Endothelial cell of umbilical vein (primary cell): Measurements from ENCODE around the gene C19orf25. TPM values are rescaled to one million over a fixed set of nuclear protein-coding genes. Genes with fewer than 3 reads are reported as not detected.

ENCODE experiments used
- BruUV-seq: library from RNA; stranded (reverse); fragments of 400-500 nt; replicated peaks from 2 replicates; lab custom pipeline; 2021; lab: Mats Ljungman, UMichigan
- CTCF ChIA-PET: fragments of 300-600, 350-600 bp; sonication (Branson Sonifier 250); formaldehyde crosslinking; loops from one replicate; lab custom pipeline; 2021; ENCODE audit warnings: antibody characterized with exemption, inconsistent platforms; lab: Charles Lee
- POLR2A ChIA-PET: fragments of 300-600, 350-600 bp; sonication (Branson Sonifier 250); formaldehyde crosslinking; loops from one replicate; lab custom pipeline; 2021; ENCODE audit warnings: antibody characterized with exemption, inconsistent platforms; lab: Charles Lee
- DNase-seq: peaks from one replicate; pipeline ENCODE4 v3.0.0-alpha.2; 2011; ENCODE audit warnings: low read depth, low spot score
- FAIRE-seq: peaks from 2 replicates; lab custom pipeline; 2011; peaks lifted over from hg19 to GRCh38; lab: Jason Lieb, UNC
- H2AFZ ChIP-seq: 2 replicates; pipeline ENCODE4 v1.6.0; 2012; ENCODE audit warnings: low read depth, low read length, control low read depth, inconsistent platforms
- H3K27ac ChIP-seq: 2 replicates; pipeline ENCODE4 v1.5.1; 2011; ENCODE audit warnings: low read depth, mild to moderate bottlenecking, control low read depth, low read length, moderate library complexity; ENCODE audit not compliant: insufficient read depth
- H3K27me3 ChIP-seq, 2 experiments: 2 replicates each; pipeline versions ENCODE4 v1.6.0 to v1.6.1; 2011; ENCODE audit warnings: low read length in 2 of 2, mixed read lengths in 1 of 2; ENCODE audit not compliant: control insufficient read depth in 2 of 2, insufficient read depth in 2 of 2
- H3K36me3 ChIP-seq, 2 experiments: 2 replicates in 1 of 2; 3 replicates in 1 of 2; pipeline ENCODE4 v1.5.1; 2011; ENCODE audit warnings: low read length in 2 of 2, mild to moderate bottlenecking in 1 of 2, moderate library complexity in 1 of 2; ENCODE audit not compliant: control insufficient read depth in 2 of 2, insufficient read depth in 2 of 2; ENCODE audit errors: extremely low read depth in 1 of 2
- H3K4me1 ChIP-seq: 3 replicates; pipeline ENCODE4 v1.5.1; 2011; ENCODE audit warnings: mild to moderate bottlenecking, low read length; ENCODE audit not compliant: control insufficient read depth, insufficient read depth; ENCODE audit errors: extremely low read depth
- H3K4me2 ChIP-seq: 2 replicates; pipeline ENCODE4 v1.6.1; 2011; ENCODE audit warnings: low read length, control low read depth, mixed read lengths; ENCODE audit not compliant: insufficient read depth
- H3K4me3 ChIP-seq, 3 experiments: fragments of 200-600 bp in 1 of 3; sonication (generic), shearing (Covaris generic) in 1 of 3; replicated peaks in 1 of 3; 2 replicates each; pipeline ENCODE4 v1.5.1; 2011 to 2016; ENCODE audit warnings: control low read depth in 3 of 3, low read length in 3 of 3, mild to moderate bottlenecking in 2 of 3, inconsistent platforms in 1 of 3, low read depth in 1 of 3, moderate library complexity in 1 of 3; ENCODE audit not compliant: insufficient read depth in 1 of 3
- H3K79me2 ChIP-seq: 2 replicates; pipeline ENCODE4 v1.6.0; 2012; ENCODE audit warnings: low read length, inconsistent platforms; ENCODE audit not compliant: control insufficient read depth, insufficient read depth
- H3K9ac ChIP-seq: replicated peaks from 2 replicates; pipeline ENCODE3; 2011; ENCODE audit warnings: low read length, control low read depth; ENCODE audit not compliant: insufficient read depth; ENCODE audit errors: extremely low read depth
- H3K9me1 ChIP-seq: replicated peaks from 3 replicates; pipeline ENCODE4 v1.6.0; 2011; ENCODE audit warnings: mild to moderate bottlenecking, low read length; ENCODE audit not compliant: control insufficient read depth, insufficient read depth; ENCODE audit errors: extremely low read depth
- H3K9me3 ChIP-seq: replicated peaks from 2 replicates; pipeline ENCODE4 v1.5.1; 2012; ENCODE audit warnings: low read length, inconsistent platforms; ENCODE audit not compliant: control insufficient read depth, insufficient read depth
- H4K20me1 ChIP-seq: replicated peaks from 2 replicates; pipeline ENCODE3; 2011; ENCODE audit warnings: mild to moderate bottlenecking, low read length; ENCODE audit not compliant: control insufficient read depth, insufficient read depth; ENCODE audit errors: extremely low read depth
- EZH2 ChIP-seq: IDR thresholded peaks from 2 replicates; pipeline ENCODE4 v1.6.1; 2012; ENCODE audit warnings: borderline replicate concordance, low read depth, mild to moderate bottlenecking, moderate library complexity, low read length, inconsistent platforms; ENCODE audit not compliant: severe bottlenecking
- FOS ChIP-seq: IDR thresholded peaks from 2 replicates; pipeline ENCODE4 v1.6.1; 2011; ENCODE audit warnings: mild to moderate bottlenecking, low read length, moderate library complexity, borderline replicate concordance; ENCODE audit not compliant: insufficient read depth
- GATA2 ChIP-seq: IDR thresholded peaks from 2 replicates; pipeline ENCODE4 v1.7.0; 2011; ENCODE audit warnings: low read depth, mild to moderate bottlenecking, moderate library complexity, mixed read lengths, low read length; ENCODE audit not compliant: insufficient read length, insufficient read depth
- JUN ChIP-seq: IDR thresholded peaks from 2 replicates; pipeline ENCODE4 v1.6.1; 2011; ENCODE audit warnings: borderline replicate concordance, low read depth; ENCODE audit not compliant: insufficient read length, insufficient read depth
- MYC ChIP-seq: IDR thresholded peaks from one replicate; pipeline ENCODE4 v1.6.1; 2011; ENCODE audit warnings: mild to moderate bottlenecking, low read depth, low read length
- POLR2A ChIP-seq: IDR thresholded peaks from 2 replicates; pipeline ENCODE4 v1.6.1; 2012; ENCODE audit warnings: low read depth, mild to moderate bottlenecking, control low read depth, low read length
- POLR2AphosphoS5 ChIP-seq: IDR thresholded peaks from 2 replicates; pipeline ENCODE4 v1.6.1; 2012; ENCODE audit warnings: low read depth, mild to moderate bottlenecking, control low read depth, low read length, moderate library complexity; ENCODE audit not compliant: insufficient read depth
- dilution Hi-C: fragments of 300-500 bp; cut with MboI; formaldehyde crosslinking; loops from one replicate; pipeline ENCODE4 v1.15.0; 2019; ENCODE audit warnings: low sequenced_read_pairs; ENCODE audit not compliant: extremely low pct_ligation_motif_present
- intact Hi-C: fragments of 100-400 bp; cut with micrococcal nuclease; formaldehyde crosslinking; loops from one replicate; pipeline ENCODE4 v1.10.0; 2022
- polyA plus RNA-seq, 4 experiments: library from polyadenylated mRNA; depleted of rRNA in 3 of 4; stranded (reverse) in 3 of 4; unstranded in 1 of 4; fragments of >200 nt; gene quantifications; 2 replicates each; pipeline versions ENCODE4 v1.2.1 to v1.2.3, GENCODE V29; 2011 to 2012; ENCODE audit warnings: missing spikeins in 1 of 4
- total RNA-seq: library from RNA; stranded (reverse); gene quantifications from 2 replicates; pipeline ENCODE4 v1.2.3, GENCODE V29; 2021
- TF ChIP-seq, protein P1 (sequence below): IDR thresholded peaks from 2 replicates; pipeline ENCODE4 v1.6.1; 2011; ENCODE audit not compliant: insufficient read depth, insufficient read length
- TF ChIP-seq, protein P2 (sequence below), 2 donors: IDR thresholded peaks; 1 replicate in 1 of 2; 2 replicates in 1 of 2; pipeline ENCODE4 v1.5.1; 2011; ENCODE audit warnings: low read length in 2 of 2, mild to moderate bottlenecking in 2 of 2, moderate library complexity in 2 of 2, control low read depth in 1 of 2, inconsistent platforms in 1 of 2, low read depth in 1 of 2; ENCODE audit not compliant: insufficient read depth in 1 of 2; ENCODE audit errors: extremely low read depth in 1 of 2

The C19orf25 gene
- total and polyA plus RNA-seq, 2 donors (not counting 3 experiments of a cell fraction or from before 2014, with no cell fraction given): 28.0 to 34.6 TPM

GRCh38 chr19:1511318-1512317, 32.6 kb upstream of the C19orf25 start:
- H2AFZ ChIP-seq: no peak overlapping the region
- intact Hi-C loops (loop anchor here (5.0 kb wide), 1 partner anchor 229 kb away; no protein-coding TSS in a partner anchor), dilution Hi-C loops (no loop called here)
- H3K9ac ChIP-seq: no peak overlapping the region
- no peak overlapping the region for H3K4me3 ChIP-seq
- POLR2A ChIA-PET: no interaction called here
- TF ChIP-seq JUN (no peak), FOS (no peak), EZH2 (no peak), POLR2A (no peak), GATA2 (no peak), POLR2AphosphoS5 (no peak), MYC (no peak)
- TF ChIP-seq, protein P1, sequence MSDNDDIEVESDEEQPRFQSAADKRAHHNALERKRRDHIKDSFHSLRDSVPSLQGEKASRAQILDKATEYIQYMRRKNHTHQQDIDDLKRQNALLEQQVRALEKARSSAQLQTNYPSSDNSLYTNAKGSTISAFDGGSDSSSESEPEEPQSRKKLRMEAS: no peak
- TF ChIP-seq, protein P2, sequence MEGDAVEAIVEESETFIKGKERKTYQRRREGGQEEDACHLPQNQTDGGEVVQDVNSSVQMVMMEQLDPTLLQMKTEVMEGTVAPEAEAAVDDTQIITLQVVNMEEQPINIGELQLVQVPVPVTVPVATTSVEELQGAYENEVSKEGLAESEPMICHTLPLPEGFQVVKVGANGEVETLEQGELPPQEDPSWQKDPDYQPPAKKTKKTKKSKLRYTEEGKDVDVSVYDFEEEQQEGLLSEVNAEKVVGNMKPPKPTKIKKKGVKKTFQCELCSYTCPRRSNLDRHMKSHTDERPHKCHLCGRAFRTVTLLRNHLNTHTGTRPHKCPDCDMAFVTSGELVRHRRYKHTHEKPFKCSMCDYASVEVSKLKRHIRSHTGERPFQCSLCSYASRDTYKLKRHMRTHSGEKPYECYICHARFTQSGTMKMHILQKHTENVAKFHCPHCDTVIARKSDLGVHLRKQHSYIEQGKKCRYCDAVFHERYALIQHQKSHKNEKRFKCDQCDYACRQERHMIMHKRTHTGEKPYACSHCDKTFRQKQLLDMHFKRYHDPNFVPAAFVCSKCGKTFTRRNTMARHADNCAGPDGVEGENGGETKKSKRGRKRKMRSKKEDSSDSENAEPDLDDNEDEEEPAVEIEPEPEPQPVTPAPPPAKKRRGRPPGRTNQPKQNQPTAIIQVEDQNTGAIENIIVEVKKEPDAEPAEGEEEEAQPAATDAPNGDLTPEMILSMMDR (IDR thresholded peaks at IDR 0.05; ENCODE audit: extremely low read depth in 1 of 2, insufficient read depth in 1 of 2, low read depth in 1 of 2, low read length in 2 of 2): no peak
- no peak overlapping the region for H3K27ac ChIP-seq
- peaks cover 5 to 8% of the 10 kb centered on the region in 2 experiments for H3K27me3 ChIP-seq
- no peak for DNase-seq
- H3K9me3 ChIP-seq: no peaks in the 10 kb centered on the region
- CTCF ChIA-PET: interaction anchor here (0.8 kb wide), 1 partner anchor 46 kb away, joined by 3 read pairs; no protein-coding TSS in a partner anchor
- H3K9me1 ChIP-seq: no peaks in the 10 kb centered on the region
- no peaks in the 10 kb centered on the region for H4K20me1 ChIP-seq
- no peaks in the 10 kb centered on the region for H3K79me2 ChIP-seq
- H3K4me2 ChIP-seq: no peak overlapping the region
- no peaks in the 10 kb centered on the region for H3K36me3 ChIP-seq
- FAIRE-seq: no peak
- H3K4me1 ChIP-seq: no peaks in the 10 kb centered on the region
- BruUV-seq: no TSS peak
